ENCODE measurements around the gene DLGAP1.

Gene DLGAP1

GRCh38 chr18:4143585-4143984 lies 311.5 kb downstream of the DLGAP1 start:
- no peak for DNase-seq

GRCh38 chr18:4142876-4143275 lies 312.2 kb downstream of the DLGAP1 start:
- no peak for DNase-seq

- no peak for DNase-seq
Measured at GRCh38 chr18:4134700-4135099, 320.4 kb downstream of the DLGAP1 start.

GRCh38 chr18:4130734-4131719 lies 324.1 kb downstream of the DLGAP1 start:
- DNase-seq, result no peak

GRCh38 chr18:4126939-4127338 lies 328.2 kb downstream of the DLGAP1 start:
- DNase-seq, result no peak

GRCh38 chr18:4125627-4126230 lies 329.4 kb downstream of the DLGAP1 start:
- DNase-seq, result no peak

- DNase-seq, result no peak
Measured at GRCh38 chr18:4125224-4125623, 329.9 kb downstream of the DLGAP1 start.

- no peak for DNase-seq
Measured at GRCh38 chr18:4119813-4120212, 335.3 kb downstream of the DLGAP1 start.

GRCh38 chr18:4119127-4119648 lies 335.9 kb downstream of the DLGAP1 start:
- no peak for DNase-seq

- no peak for DNase-seq
Measured at GRCh38 chr18:4108016-4108415, 347.1 kb downstream of the DLGAP1 start.

- no peak for DNase-seq
Measured at GRCh38 chr18:4107049-4107467, 348.0 kb downstream of the DLGAP1 start.

- DNase-seq, result peak; percentile 61
Measured at GRCh38 chr18:4106407-4107033, 348.6 kb downstream of the DLGAP1 start.

GRCh38 chr18:4102901-4103300 lies 352.2 kb downstream of the DLGAP1 start:
- no peak for DNase-seq

- no peak for DNase-seq
Measured at GRCh38 chr18:4101009-4101408, 354.1 kb downstream of the DLGAP1 start.

GRCh38 chr18:4096486-4096885 lies 358.6 kb downstream of the DLGAP1 start:
- DNase-seq, result no peak

- no peak for DNase-seq
Measured at GRCh38 chr18:4093676-4094075, 361.4 kb downstream of the DLGAP1 start.

- no peak for DNase-seq
Measured at GRCh38 chr18:4084382-4084900, 370.7 kb downstream of the DLGAP1 start.

GRCh38 chr18:4078246-4078645 lies 376.9 kb downstream of the DLGAP1 start:
- no peak for DNase-seq

- no peak for DNase-seq
Measured at GRCh38 chr18:4077721-4078120, 377.4 kb downstream of the DLGAP1 start.

GRCh38 chr18:4077204-4077603 lies 377.9 kb downstream of the DLGAP1 start:
- no peak for DNase-seq

- no peak for DNase-seq
Measured at GRCh38 chr18:4074647-4075046, 380.5 kb downstream of the DLGAP1 start.

GRCh38 chr18:4069183-4069582 lies 385.9 kb downstream of the DLGAP1 start:
- no peak for DNase-seq

GRCh38 chr18:4068552-4069158 lies 386.5 kb downstream of the DLGAP1 start:
- DNase-seq, result peak; percentile 61
